ENCODE results near the gene JPH2.
"Not testable (repeated sequence)": the region's sequence is repeated elsewhere in the genome, so short reads cannot be mapped to it uniquely, and the experiment has no call there.

JPH2 gene

DNA sequence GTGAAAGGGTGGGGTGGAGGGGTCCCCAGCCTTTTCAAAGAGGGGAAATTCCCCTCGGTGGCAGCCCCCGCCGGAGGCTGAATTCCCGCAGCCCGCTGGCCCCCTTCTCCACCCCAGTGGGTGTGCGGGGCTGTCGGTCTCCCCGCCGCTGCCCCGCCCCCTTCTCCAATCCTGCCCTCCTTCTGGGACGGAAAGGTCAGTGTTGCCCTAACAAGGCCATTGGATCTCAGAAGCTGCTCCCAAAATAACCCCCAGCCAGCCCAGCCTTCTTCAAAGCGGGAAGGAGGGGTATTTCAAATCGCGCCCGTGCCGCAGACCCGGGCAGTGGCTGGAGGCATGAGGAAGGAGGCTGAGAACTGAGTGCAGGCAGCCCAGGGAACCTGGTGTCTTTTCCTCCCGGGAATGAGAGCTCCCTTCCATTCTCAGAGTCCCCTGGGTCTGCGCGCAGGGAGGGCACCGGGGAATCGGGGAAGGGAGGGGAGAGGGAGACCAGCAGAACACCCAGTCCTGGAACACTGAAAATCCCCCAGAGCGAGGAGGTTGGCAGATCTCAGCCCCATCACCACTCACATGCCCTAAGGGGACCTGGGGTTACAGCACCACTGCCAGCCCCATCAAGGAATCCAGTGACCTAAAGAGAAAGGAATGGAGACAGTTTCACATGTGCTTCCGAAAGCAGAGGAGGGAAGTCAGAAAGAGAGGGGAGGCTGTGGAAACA, at the start of gene JPH2:
Gene JPH2 (minus strand): TSS at position 135 of the 718 bp plus-strand sequence. CDS start 483 bp downstream, outside the sequence.
- DNase-seq (ENCODE audit: low read depth): peak; percentile 98

DNA sequence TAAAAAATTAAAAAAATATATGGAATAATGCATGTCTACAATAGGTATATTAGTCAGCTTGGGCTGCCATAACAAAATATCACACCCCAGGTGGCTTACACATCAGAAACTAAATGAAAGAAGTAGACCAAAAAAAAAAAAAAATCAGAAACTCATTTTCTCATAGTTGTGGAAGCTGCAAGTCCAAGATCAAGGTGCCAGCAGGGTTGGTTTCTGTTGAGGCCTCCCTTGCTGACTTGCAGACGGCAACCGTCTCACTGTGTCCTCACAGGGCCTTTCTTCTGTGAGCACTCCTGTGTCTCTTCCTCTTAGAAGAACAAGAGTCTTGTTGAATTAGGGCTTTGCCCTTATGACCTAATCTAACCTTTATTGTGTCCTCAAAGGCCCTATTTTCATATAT, 48.7 kb upstream of the JPH2 start:
- no peak for DNase-seq (ENCODE audit: low read depth)

DNA sequence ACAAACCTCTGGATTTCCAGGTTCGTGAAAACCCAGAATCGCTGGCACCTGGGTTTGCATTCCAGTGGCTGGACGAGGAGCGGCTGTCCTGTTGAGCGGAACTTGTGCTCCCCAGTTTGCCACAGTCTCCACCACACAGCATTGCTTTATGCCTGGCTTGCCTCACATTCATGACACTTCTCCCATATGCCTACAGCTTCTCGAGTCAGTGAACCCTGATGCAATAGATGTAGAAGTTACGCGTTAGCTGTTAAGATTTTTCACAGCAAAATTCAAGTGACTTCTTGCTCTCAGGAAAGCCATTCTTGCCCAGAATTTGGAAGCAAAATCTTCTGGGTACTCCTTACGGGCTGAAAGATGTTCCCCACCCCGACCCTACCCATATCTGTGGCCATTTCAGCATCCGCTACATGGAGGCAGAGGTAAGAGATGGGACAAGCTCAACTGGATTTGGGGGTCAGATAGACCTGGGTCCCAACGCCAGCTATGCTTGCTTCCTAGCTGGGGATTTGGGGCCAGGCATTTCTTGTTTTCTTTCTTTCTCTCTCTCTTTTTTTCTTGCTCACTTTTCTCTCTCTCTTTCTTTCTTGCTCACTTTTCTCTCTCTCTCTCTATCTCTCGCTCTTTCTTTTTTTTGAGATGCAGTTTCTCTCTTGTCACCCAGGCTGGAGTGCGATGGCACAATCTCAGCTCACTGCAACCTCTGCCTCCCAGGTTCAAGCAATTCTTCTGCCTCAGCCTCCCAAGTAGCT, 47.8 kb upstream of the JPH2 start:
- no peak for DNase-seq (ENCODE audit: low read depth)

DNA sequence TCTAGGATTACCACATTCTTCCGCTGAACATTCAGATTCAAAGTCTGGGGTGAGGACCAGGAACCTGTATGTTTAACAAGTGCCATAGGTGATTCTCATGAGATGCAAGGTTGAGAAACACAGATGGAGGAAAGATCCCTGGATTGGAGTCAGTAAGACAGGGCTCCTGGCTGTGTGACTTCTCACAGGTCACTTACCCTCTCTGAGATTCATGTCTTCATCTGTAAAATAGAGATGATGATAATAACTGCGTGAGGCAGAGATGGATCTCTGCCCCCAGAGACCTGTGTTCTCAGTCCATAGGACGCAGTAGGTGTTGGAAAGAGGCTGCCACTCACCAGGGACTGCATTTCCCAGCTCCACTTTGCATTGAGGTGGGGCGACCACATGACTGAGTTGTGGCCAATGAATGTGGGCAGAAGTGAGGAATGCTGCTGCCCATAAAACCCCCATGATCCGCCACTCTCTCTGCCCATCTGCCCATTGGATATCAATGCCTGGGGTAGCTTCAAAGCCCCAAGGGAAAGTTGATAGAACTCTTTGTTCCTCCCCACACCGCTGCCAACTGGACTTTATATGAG, 46.5 kb upstream of the JPH2 start:
- DNase-seq (ENCODE audit: low read depth): no peak

DNA sequence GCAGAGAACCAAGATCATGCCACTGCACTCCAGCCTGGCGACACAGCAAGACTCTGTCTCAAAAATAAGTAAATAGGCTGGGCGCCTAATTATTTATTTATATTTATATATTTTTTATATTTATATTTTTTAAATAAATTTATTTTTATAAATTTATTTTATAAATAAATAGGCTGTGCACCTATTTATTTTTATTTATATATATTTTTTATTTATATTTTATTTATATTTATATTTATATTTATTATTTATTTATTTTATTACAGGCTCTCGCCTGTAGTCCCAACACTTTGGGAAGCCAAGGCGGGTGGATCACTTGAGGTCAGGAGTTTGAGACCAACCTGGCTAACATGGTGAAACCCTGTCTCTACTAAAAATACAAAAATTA, 45.5 kb upstream of the JPH2 start:
- not testable (repeated sequence) for DNase-seq (ENCODE audit: low read depth)

DNA sequence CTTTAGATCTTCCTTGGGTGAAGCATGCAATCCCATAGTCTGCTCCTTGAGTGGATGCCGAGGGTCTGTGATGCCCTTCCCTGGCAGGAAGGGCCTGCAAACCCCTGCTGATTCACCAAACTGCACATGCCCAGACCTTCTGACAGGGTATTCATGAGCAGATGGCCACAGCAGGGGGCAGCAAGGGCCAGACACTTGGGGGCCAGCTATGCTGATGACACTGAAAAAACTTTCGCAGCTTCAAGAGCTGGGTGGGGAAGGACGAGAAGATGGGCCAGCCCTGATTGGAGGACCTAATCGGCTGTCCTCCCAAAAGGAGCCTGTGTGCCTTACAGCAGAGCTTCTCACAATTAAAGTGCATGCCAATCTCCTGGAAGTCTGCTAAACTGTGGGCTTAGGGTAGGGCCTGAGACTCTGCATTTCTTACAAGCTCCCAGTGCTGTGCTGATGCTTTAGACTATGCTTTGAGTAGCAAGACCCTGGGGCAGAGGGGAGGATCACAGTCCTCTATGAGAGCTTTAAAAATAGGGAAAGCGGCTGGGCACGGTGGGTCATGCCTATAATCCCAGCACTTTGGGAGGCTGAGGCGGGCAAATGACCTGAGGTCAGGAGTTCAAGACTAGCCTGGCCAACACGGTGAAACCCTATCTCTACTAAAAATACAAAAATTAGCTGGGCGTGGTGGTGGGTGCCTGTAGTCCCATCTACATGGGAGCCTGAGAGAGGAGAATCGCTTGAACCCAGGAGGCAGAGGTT, 44.9 kb upstream of the JPH2 start:
- peak; percentile 15 for DNase-seq (ENCODE audit: low read depth)

DNA sequence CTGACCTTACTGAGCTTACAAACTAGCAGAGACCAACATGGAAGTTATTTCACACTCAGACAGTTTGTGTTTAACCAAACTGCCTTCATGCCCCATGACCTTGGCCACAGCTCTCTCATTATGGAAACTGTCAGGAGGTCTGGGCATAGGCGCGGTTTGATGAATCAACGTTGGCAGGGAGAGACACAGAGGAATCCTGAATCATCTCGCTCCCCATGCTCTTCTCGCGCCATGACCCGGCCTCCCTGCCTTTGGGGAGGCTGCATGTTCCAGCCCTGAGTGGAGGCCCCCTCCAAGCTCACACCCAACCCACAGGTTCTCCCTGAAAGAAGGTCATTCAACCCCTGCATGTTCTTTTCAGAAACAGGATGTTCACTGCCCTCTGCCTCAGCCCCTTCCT, 44.2 kb upstream of the JPH2 start:
- no peak for DNase-seq (ENCODE audit: low read depth)

DNA sequence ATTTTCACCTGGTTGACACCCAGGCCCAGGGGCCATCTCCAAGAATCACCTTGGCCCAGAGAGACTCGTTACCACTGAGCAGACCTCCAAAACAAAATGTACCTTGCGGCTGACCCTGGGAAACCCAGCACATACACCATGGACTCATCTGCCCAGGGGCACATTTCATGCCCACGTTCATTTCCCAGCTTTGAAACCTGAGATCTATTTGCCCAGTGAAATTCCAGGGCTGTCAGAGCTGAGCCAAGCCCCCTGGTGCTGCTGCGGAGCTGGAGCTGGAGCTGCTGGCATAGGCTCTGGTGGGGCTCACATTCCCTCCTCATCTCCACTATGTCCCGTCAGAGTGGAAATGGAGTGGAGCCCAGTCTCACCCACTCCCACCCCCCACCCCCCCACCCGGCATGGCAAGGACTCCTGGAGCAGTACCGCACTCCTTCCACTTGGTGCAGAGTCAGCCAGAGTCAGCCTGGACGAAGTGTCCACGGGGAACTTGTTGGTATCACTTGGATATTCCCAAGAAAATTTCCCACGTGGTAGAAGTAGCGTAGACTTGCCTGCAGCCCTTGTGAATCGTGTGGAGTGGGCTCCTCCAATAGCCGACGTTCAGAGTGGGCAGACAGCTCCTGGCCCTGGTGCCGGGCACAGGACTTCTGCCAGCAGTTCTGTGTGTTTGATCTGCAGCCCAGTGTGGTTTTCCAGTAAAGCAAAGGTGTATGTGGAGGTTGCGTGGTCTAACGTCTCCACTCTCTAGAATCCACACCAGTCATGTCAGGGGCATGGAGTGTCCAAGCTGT, 41.7 kb upstream of the JPH2 start:
- no peak for DNase-seq (ENCODE audit: low read depth)

DNA sequence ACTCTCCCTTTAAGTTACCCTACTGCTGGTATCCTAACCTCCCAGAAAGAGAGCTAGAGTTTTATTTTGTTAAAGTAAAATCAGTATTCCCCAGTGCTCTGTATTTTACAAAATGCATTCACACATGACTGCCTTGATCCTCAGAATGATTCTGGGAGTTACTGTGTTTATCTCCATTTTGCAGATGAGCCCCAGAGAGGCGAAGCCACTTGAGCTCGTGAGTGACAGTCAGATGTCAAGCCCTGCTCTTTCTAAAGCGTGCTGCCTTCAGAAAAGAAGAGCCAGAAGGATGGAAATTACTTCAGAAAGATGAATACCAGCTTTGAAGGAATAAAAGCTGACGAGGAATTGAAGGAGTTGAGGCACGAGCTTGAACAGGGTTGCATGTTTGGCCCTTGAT, 37.6 kb upstream of the JPH2 start:
- no peak for DNase-seq (ENCODE audit: low read depth)

DNA sequence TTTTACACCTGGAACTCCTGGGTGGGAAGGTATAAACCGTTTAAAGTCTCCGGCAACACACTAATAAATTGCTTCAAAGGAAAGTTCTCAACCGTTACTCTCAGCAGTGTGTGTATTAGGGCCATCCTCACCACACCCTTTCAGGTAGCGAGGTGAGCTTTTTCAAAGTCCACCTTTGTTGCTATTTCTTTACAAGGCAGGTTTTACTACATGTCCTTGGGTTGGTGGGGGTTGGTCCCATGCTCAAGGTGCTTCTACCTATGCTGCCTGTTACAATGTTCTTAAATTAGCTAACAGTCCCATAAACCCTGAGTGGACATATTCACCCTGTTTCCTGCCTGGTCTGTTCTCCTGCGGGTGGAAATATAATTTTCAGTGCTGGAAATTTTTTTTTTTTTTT, 36.7 kb upstream of the JPH2 start:
- no peak for DNase-seq (ENCODE audit: low read depth)

DNA sequence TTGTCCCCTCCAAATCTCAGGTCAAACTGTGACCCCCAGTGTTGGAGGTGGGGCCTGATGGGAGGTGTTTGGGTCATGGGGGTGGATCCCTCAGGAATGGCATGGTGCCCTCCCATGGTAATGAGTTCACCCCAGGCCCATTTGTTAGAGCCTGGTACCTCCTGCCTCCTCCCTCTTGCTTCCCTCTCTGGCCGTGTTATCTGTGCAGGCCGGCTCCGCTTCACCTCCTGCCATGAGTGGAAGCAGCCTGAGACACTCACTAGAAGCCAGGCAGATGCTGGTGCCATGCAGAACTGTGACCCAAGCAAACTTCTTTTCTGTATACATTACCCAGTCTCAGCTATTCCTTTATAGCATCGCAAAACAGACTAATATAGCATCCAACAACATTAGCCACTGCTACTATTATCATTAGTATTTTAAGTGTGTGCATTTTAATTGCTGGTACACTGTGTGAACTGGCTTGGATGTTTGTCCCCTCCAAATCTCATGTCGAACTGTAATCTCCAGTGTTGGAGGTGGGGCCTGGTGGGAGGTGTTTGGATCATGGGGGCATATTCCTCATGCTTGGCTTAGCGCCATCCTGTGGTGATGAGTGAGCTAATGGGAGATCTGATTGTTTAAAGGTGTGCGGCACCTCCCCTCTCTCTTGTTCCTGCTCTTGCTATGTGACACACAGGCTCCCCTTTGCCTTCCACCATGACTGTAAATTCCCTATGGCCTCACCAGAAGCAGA, 35.8 kb upstream of the JPH2 start:
- DNase-seq (ENCODE audit: low read depth): no peak

DNA sequence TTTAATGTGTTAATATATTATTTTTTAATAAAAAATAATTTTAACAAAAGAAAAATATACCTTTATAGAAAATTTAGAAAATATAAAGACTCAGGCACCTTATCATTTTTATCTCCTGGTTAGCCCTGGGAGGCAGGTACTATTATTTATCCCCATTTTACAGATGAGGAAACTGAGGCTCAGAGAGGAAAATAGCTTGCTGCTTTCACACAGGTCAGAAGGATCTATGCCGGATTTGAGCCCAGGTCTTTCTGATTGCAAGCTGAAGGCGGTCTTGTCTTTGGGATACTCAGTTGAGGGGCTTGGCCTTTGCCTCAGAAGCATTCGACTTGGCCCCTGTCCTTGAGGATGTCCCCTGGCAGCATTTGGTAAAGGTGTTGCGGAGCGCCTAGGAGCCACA, 35.0 kb upstream of the JPH2 start:
- DNase-seq (ENCODE audit: low read depth): no peak

DNA sequence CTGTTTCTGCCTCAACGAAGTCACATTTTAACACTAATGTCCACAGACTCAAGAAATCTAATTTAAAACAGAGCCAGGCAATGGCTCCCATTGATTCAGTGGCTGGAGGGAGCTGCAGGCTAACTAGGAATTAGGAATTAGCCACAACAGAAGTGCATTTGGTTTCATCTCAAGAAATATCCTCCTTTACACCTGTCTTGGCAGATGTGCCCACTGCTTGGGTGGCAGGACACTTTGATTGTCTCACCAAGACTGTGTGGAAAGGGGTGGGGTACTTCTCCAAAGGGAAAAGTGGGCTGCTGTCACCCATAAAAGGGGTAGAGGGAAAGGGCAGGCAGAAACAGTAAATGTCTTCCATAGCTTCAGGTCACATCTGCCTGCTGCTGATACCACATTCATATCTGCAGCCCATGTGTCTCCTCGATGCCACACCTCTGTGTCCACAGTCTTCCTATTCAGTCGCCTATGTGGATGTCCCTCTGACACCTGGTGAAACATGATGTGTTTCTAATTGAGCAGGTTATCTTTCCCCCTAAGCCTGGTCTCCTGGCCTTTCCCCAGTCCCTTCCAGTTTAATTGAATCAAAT, 34.5 kb upstream of the JPH2 start:
- no peak for DNase-seq (ENCODE audit: low read depth)

DNA sequence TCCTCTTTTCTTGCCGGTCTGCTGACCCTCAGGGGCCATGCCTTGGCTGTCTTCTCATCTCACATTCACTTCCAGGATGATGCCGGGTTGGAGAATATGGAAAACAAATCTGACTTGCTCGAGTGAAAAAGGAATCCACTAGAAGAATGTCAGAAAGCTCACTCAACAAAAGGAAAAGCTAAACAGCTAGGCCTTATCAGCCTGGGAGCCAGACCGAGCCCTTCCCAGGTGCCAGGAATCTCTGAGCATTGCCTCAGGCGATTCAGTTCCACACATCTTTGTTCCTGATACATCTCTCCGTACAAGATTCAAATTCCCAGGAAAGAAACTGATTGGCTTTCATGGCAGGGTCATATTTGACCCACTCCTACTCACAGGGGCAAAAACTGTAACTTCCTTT, 32.8 kb upstream of the JPH2 start:
- no peak for DNase-seq (ENCODE audit: low read depth)

DNA sequence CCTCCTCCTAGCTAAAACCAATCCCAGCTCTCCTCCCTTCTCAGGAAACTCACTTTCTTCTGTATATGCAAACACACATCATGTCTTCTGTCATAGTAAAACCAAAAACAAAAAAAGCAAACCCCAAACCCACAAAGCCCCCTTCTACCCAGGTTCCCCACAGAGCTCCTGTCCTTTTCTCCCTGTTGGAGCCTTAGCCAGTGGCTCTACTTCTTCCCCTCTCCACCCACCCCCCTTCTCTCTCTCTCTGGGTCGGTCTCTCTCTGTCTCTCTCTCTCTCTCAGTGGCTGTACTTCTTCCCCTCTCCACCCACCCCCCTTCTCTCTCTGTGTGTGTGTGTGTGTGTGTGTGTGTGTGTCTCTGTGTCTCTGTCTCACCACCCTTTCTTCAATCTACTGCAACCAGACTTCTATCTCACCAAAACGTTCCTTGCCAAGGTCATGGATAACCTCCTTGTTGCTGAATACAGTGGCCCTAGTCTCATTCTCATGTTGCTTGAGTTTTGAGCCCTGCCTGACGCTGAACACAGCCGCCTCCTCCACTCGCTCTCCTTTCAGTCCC, 32.3 kb upstream of the JPH2 start:
- DNase-seq (ENCODE audit: low read depth): no peak

DNA sequence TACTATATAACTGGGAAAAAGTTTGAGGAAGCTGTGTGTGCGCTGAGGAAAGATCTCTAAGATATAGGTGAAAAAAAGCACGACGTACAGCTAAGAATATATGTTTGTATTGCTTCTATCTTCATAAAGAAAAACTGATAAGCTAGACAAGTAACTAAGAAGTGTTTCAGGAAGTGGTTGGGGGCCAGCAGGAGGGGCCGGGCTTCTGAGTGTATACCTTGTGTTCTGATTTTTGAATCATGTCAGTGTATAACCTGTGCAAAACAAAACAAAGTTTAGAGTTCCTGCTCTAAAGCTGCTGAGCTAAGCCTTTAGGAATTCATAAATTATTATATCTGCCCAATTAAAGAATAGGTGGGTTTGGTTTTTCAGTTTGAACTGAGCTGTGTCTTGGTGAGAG, 31.5 kb upstream of the JPH2 start:
- no peak for DNase-seq (ENCODE audit: low read depth)

DNA sequence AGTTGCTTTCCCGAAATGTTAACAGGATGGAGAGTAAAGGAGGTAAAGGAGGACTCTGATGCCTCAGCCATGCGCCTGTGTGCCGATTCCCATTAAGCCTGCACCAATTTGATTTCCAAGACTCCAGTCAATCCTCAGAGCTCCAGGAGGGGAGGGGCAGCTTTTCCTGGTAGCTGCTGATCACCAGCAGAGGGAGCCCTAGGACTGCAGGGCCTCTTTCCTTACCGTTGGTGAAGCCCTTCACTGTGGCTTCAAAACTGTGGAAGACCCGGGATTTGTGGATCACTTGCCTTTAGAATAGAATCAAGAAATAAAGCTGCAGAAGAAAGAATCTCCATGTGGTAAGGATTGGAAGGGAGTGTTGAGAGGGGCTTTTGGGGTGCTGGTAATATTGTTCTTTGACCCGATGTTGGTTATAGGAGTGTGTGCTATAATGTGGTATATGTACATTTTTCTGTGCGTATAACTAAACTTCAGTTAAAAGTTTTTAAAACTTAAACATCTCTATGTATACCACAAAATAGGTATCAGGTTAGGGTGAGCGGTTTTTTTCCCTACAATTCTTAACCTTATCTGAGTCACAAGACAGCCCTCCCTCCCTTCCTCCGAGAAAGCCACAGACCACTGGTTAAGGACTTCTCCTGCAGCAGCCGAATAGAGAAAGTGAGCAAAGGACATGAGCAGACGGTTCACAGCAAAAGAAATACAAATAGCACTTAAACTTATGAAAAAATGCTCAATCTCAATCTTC, 30.5 kb upstream of the JPH2 start:
- DNase-seq (ENCODE audit: low read depth): peak; percentile 71

DNA sequence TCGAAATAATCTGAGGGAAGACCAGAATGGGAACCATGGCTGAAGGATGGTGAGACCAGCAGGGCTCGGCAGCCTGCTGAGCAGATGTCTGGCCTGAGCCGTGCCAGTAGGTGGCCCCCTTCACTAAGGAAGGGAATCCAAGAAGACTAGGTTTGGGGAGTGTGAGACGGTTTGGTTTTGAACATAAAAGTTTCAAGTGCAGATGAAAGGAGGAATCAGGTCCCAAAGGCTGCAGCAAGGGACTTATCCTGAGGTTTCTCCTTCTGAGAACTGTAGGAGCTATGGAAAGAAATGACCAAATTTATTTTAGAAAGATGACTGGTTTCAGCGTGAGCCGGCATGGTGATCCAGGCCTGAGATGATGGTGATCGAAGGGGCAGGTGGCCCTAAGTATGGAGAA, 28.1 kb upstream of the JPH2 start:
- DNase-seq (ENCODE audit: low read depth): peak; percentile 72

DNA sequence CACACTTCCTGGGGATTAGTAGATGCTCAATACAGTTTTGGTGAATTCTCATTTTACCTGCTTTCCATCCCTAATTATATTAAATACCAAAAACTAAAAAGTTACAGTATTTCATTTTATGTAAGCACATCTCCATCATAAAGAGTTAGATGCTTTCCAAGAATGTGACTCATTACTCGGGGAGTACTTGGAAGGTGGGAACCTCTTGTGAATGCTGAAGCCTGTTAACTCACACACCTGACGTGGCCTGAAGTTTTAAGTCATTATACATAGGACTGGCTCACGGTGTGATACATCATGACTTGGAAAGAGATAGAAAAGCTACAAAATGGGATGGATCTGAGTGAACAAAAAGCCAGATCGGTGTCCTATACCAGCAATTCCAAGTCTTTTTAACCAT, 25.8 kb upstream of the JPH2 start:
- no peak for DNase-seq (ENCODE audit: low read depth)
